OCI-LY3 (cell line): ENCODE data around the gene OSTM1.

Experiments used
- EZH2phosphoT487 ChIP-seq: fragments of 200-600 bp; shearing (Covaris generic); IDR thresholded peaks from 2 replicates; pipeline ENCODE4 v1.6.1; 2018; ENCODE audit warnings: antibody characterized with exemption, mixed run types, low read depth
- TF ChIP-seq, protein P1 (sequence below): fragments of 200-600, 300-600 bp; sonication (generic); IDR thresholded peaks from 2 replicates; pipeline ENCODE4 v1.5.1; 2014; ENCODE audit warnings: antibody characterized with exemption, low read length, low read depth

DNA sequence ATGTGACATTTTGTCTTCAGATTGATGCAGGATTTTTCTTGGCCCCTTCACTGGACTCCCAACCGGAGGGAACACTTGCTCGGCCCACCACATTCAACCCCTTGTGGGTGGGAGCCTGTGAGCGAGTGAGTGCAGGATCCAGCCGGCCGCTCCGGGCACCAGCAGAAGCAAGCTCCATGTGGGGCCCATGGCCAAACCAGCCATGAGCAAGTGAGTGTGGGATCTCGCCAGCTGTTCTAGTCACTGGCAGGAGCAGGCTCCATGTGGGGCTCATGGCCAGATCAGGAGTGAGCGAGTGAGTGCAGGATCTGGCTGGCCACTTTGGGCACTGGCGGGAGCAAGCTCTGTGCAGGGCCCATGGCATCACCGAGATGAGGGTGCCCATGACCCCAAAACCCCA, 42.6 kb downstream of the OSTM1 start:
- TF ChIP-seq, protein P1, sequence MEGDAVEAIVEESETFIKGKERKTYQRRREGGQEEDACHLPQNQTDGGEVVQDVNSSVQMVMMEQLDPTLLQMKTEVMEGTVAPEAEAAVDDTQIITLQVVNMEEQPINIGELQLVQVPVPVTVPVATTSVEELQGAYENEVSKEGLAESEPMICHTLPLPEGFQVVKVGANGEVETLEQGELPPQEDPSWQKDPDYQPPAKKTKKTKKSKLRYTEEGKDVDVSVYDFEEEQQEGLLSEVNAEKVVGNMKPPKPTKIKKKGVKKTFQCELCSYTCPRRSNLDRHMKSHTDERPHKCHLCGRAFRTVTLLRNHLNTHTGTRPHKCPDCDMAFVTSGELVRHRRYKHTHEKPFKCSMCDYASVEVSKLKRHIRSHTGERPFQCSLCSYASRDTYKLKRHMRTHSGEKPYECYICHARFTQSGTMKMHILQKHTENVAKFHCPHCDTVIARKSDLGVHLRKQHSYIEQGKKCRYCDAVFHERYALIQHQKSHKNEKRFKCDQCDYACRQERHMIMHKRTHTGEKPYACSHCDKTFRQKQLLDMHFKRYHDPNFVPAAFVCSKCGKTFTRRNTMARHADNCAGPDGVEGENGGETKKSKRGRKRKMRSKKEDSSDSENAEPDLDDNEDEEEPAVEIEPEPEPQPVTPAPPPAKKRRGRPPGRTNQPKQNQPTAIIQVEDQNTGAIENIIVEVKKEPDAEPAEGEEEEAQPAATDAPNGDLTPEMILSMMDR, result no peak
- TF ChIP-seq EZH2phosphoT487, result no peak
